Measurements from ENCODE around the gene PANK4.

PANK4 gene

GRCh38 chr1:2480986-2481364, 45.4 kb downstream of the PANK4 start:
- TF ChIP-seq, protein P1, sequence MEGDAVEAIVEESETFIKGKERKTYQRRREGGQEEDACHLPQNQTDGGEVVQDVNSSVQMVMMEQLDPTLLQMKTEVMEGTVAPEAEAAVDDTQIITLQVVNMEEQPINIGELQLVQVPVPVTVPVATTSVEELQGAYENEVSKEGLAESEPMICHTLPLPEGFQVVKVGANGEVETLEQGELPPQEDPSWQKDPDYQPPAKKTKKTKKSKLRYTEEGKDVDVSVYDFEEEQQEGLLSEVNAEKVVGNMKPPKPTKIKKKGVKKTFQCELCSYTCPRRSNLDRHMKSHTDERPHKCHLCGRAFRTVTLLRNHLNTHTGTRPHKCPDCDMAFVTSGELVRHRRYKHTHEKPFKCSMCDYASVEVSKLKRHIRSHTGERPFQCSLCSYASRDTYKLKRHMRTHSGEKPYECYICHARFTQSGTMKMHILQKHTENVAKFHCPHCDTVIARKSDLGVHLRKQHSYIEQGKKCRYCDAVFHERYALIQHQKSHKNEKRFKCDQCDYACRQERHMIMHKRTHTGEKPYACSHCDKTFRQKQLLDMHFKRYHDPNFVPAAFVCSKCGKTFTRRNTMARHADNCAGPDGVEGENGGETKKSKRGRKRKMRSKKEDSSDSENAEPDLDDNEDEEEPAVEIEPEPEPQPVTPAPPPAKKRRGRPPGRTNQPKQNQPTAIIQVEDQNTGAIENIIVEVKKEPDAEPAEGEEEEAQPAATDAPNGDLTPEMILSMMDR (IDR thresholded peaks at IDR 0.05; ENCODE audit: low read depth, low read length, missing control alignments) = no peak
- Histone ChIP-seq H3K27ac (no peak overlapping the region), H3K4me3 (ENCODE audit: low read depth, low read length) (no peak overlapping the region), H3K36me3 (replicated peaks) (no peaks in the 10 kb centered on the region), H3K27me3 (replicated peaks) (no peaks in the 10 kb centered on the region)
- in situ Hi-C loops (cut with HindIII; ENCODE audit: low pct_ligation_motif_present, low sequenced_read_pairs) = no loop called here
- no peak for DNase-seq

DNA sequence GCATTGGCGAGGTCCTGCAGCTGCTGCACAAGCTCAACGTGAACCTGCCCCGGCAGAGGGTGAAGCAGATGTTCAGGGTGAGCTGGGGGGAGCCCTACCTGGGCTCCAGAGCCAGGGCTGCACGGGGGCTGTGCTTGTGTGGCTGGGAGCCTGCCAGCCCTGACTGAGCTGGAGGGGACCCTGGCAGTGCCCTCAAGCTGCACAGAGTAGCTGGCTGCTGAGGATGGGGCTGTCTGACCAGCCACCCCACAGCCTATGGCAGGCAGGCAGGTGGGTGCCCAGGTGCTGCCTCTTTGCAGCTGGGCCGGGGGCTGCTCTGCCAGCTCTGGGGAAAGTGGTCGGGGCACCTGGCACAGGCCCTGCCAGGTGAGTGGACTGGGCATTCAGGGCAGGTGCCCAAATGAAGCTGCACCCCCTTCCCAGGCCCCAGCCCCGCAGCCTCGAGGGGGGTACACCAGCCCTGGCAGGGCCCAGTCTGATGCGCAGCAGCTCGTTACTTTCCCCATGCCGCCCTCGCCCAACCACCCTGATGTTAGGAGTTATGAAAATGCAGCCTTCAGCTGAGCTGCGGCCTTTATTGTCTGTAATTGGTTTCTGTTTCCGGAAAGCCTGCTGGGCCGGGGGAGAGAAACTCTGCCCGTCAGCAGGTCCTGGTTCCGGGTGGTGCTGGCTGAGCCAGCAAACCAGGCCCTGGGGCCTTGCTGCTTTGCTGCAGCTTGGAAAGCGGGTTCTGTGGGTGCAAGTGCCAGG, 46.0 kb downstream of the PANK4 start:
- no peak for DNase-seq
- H3K27me3 ChIP-seq (replicated peaks) = no peaks in the 10 kb centered on the region
- in situ Hi-C loops (cut with HindIII; ENCODE audit: low pct_ligation_motif_present, low sequenced_read_pairs) = no loop called here
- no peaks in the 10 kb centered on the region for H3K36me3 ChIP-seq (replicated peaks)
- no peak overlapping the region for H3K4me3 ChIP-seq (ENCODE audit: low read depth, low read length)
- H3K27ac ChIP-seq = no peak overlapping the region
- TF ChIP-seq, protein P1 (IDR thresholded peaks at IDR 0.05; ENCODE audit: low read depth, low read length, missing control alignments) = no peak

DNA sequence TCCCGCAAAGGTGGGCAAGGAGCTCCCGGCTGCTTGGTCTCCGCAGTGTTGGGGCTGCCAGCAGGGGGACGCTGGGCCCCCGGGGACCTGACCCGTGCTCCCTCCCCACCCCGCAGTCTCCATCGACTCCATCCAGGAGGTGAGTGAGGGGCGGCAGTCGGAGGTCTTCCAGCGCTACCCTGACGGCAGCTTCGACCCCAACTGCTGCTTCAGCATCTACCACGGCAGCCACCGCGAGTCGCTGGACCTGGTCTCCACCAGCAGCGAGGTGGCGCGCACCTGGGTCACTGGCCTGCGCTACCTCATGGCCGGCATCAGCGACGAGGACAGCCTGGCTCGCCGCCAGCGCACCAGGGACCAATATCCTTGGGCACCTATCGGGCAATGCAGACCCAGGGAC, 46.8 kb downstream of the PANK4 start:
- Histone ChIP-seq H3K36me3 (replicated peaks) (no peaks in the 10 kb centered on the region), H3K27me3 (replicated peaks) (no peaks in the 10 kb centered on the region), H3K4me3 (ENCODE audit: low read depth, low read length) (no peak overlapping the region), H3K27ac (no peak overlapping the region)
- in situ Hi-C loops (cut with HindIII; ENCODE audit: low pct_ligation_motif_present, low sequenced_read_pairs) = no loop called here
- TF ChIP-seq, protein P1 (IDR thresholded peaks at IDR 0.05; ENCODE audit: low read depth, low read length, missing control alignments) = no peak
- no peak for DNase-seq

DNA sequence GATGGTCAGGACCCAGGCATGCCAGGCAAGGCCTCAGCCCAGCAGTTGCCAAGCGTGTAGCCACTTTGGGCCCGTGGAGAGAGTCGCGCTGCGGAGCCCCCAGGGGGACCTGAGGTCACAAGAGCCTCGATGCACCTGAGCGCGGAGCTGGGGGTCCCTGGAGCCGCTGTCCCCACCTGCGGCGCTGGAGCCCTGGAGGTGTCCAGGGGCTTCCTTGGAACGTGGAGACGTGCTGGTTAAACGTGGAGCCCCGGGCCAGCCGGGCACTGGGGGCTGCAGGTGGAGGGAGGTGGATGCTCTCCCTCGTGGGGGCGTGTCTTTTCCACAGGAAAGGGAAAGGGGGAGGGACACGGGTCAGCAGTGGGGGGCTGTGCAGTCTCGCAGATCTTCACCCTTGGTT, 47.2 kb downstream of the PANK4 start:
- H3K4me3 ChIP-seq (ENCODE audit: low read depth, low read length) = no peak overlapping the region
- DNase-seq = no peak
- H3K27ac ChIP-seq = no peak overlapping the region
- no peaks in the 10 kb centered on the region for H3K27me3 ChIP-seq (replicated peaks)
- TF ChIP-seq, protein P1 (IDR thresholded peaks at IDR 0.05; ENCODE audit: low read depth, low read length, missing control alignments) = no peak
- H3K36me3 ChIP-seq (replicated peaks) = no peaks in the 10 kb centered on the region
- in situ Hi-C loops (cut with HindIII; ENCODE audit: low pct_ligation_motif_present, low sequenced_read_pairs) = no loop called here

DNA sequence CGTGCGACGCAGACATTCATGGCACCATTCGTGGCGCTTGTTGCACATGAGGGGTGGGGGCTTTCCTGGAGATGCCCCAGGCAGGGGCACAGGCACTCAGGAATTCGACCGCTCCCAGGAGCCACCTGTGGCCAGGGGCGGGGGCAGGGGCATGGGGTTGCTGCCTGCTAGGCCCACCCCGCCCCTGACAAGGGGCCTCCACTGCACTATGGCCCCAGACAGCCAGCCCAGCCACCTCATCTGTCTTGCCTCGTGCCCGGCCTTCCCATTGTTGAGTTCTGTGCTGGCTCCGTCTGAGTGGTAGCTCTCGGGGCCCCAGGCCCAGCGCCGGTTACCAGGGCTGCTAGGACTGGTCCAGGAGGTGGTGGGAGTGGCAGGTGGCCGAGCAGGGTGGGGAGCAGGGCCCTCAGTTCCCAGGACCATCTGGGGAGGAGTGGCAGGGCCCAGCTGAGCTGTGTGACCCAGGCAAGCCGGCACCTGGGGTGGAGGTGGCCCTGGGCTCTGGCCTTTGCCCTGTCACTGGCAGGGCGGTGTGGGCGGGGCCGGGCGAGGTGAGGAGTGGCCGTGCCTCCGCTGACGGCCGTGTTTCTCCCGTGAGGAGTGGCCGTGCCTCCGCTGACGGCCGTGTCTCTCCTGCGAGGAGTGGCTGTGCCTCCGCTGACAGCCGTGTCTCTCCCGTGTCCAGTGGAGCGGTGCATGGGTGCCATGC, 48.5 kb downstream of the PANK4 start:
- no peak for DNase-seq
- Histone ChIP-seq H3K27me3 (replicated peaks) (no peaks in the 10 kb centered on the region), H3K4me3 (ENCODE audit: low read depth, low read length) (no peak overlapping the region), H3K27ac (no peak overlapping the region), H3K36me3 (replicated peaks) (no peaks in the 10 kb centered on the region)
- in situ Hi-C loops (cut with HindIII; ENCODE audit: low pct_ligation_motif_present, low sequenced_read_pairs) = no loop called here
- TF ChIP-seq, protein P1 (IDR thresholded peaks at IDR 0.05; ENCODE audit: low read depth, low read length, missing control alignments) = no peak
